HepG2 (cell line): ENCODE measurements around the gene HS6ST1. TPM values are rescaled to one million over a fixed set of nuclear protein-coding genes. Genes with fewer than 3 reads are reported as not detected.

Source experiments
- CEBPB ChIP-seq: IDR thresholded peaks from 2 replicates; pipeline ENCODE4 v1.6.1; 2011; ENCODE audit warnings: low read depth, low read length, improper control_type of control experiment, borderline replicate concordance
- DMAP1 ChIP-seq: IDR thresholded peaks from 2 replicates; pipeline ENCODE4 v1.6.1; 2016
- E2F5 ChIP-seq: sonication (generic); formaldehyde crosslinking; conservative IDR thresholded peaks from 2 replicates; pipeline ENCODE4 v1.4.0; 2020; ENCODE audit warnings: missing genetic modification reagents
- FOXP4 ChIP-seq: sonication (generic); formaldehyde crosslinking; IDR thresholded peaks from 2 replicates; pipeline ENCODE4 v1.4.0; 2020; ENCODE audit warnings: missing genetic modification reagents
- KAT7 ChIP-seq: IDR thresholded peaks from 2 replicates; pipeline ENCODE4 v1.6.1; 2018; ENCODE audit warnings: borderline replicate concordance, missing compliant biosample characterization
- MEIS1 ChIP-seq: sonication (generic); formaldehyde crosslinking; IDR thresholded peaks from 2 replicates; pipeline ENCODE4 v1.9.0; 2021; ENCODE audit warnings: mild to moderate bottlenecking, missing genetic modification reagents, moderate library complexity, borderline replicate concordance
- MIXL1 ChIP-seq: IDR thresholded peaks from 2 replicates; pipeline ENCODE4 v1.6.1; 2016
- REL ChIP-seq: sonication (generic); formaldehyde crosslinking; conservative IDR thresholded peaks from 2 replicates; pipeline ENCODE4 v1.8.0; 2022; ENCODE audit warnings: mild to moderate bottlenecking, missing genetic modification reagents, moderate library complexity
- SOX13 ChIP-seq, 3 experiments: fragments of 450-650 bp in 1 of 3; sonication (generic) in 1 of 3; formaldehyde crosslinking in 1 of 3; IDR thresholded peaks in 2 of 3; conservative IDR thresholded peaks in 1 of 3; 2 replicates each; pipeline versions ENCODE4 v1.5.0 to v1.6.1; 2016 to 2020; ENCODE audit warnings: antibody characterized with exemption in 1 of 3, mild to moderate bottlenecking in 1 of 3, missing compliant biosample characterization in 1 of 3, missing genetic modification reagents in 1 of 3, moderate library complexity in 1 of 3
- SP140L ChIP-seq: sonication (generic); formaldehyde crosslinking; IDR thresholded peaks from 2 replicates; pipeline ENCODE4 v1.4.0; 2020; ENCODE audit warnings: missing genetic modification reagents, borderline replicate concordance
- THAP9 ChIP-seq: sonication (generic); formaldehyde crosslinking; IDR thresholded peaks from 2 replicates; pipeline ENCODE4; 2020; ENCODE audit warnings: missing genetic modification reagents, mild to moderate bottlenecking, borderline replicate concordance
- ZBTB42 ChIP-seq: sonication (generic); formaldehyde crosslinking; IDR thresholded peaks from 2 replicates; pipeline ENCODE4 v1.5.0; 2020; ENCODE audit warnings: mild to moderate bottlenecking, missing genetic modification reagents
- ZC3H4 ChIP-seq: sonication (generic); formaldehyde crosslinking; IDR thresholded peaks from 2 replicates; pipeline ENCODE4 v1.4.0; 2020; ENCODE audit warnings: missing genetic modification reagents, borderline replicate concordance
- ZFY ChIP-seq: sonication (generic); formaldehyde crosslinking; IDR thresholded peaks from 2 replicates; pipeline ENCODE4 v1.4.0; 2020; ENCODE audit warnings: missing genetic modification reagents
- ZNF567 ChIP-seq: sonication (generic); formaldehyde crosslinking; IDR thresholded peaks from 2 replicates; pipeline ENCODE4 v1.8.1; 2023; ENCODE audit warnings: mild to moderate bottlenecking, missing genetic modification reagents, borderline replicate concordance
- ZNF766 ChIP-seq: sonication (generic); formaldehyde crosslinking; IDR thresholded peaks from 2 replicates; pipeline ENCODE4 v1.5.0; 2020; ENCODE audit warnings: missing genetic modification reagents, borderline replicate concordance
- polyA plus RNA-seq, 8 experiments: library from polyadenylated mRNA; depleted of rRNA in 3 of 8; stranded (reverse) in 7 of 8; unstranded in 1 of 8; fragments of >200 nt; fragmentation: Illumina TruSeq in 4 of 8; extraction: Trizol in 4 of 8; gene quantifications; 2 replicates each; pipeline versions ENCODE4 v1.2.1 to v1.2.3, GENCODE V29; 2011 to 2016; ENCODE audit warnings: low read depth in 4 of 8, missing spikeins in 1 of 8, mixed read lengths in 1 of 8; ENCODE audit not compliant: insufficient read depth in 1 of 8
- total RNA-seq, 5 experiments: library from RNA; depleted of rRNA; stranded (reverse); fragments of >200 nt; fragmentation: Illumina TruSeq; extraction: Trizol; gene quantifications; 2 replicates each; pipeline ENCODE4 v1.2.3, GENCODE V29; 2016; ENCODE audit warnings: low read depth in 1 of 5
- TF ChIP-seq, protein P1 (sequence below): IDR thresholded peaks from 2 replicates; pipeline ENCODE4 v1.6.1; 2016; ENCODE audit warnings: low read depth, missing genetic modification reagents, missing compliant biosample characterization

The HS6ST1 gene
- total and polyA plus RNA-seq, 2 of the 13 experiments (the other 11 are each of a cell fraction or from before 2014, with no cell fraction given) = 34.5 to 84.6 TPM

- TF ChIP-seq E2F5 (CRISPR knock-in tag) (no peak), DMAP1 (CRISPR knock-in tag) (peak; percentile 68), THAP9 (CRISPR knock-in tag) (no peak), SOX13 (IDR thresholded peaks at IDR 0.05) (no peak), SOX13 (CRISPR knock-in tag; conservative IDR thresholded peaks at IDR 0.05 in 1 of 2, IDR thresholded peaks at IDR 0.05 in 1 of 2) (peak in 1 of 2 experiments; percentile 50; a peak in 1 of 4 replicates), KAT7 (CRISPR knock-in tag) (no peak), FOXP4 (CRISPR knock-in tag) (no peak), CEBPB (no peak), SP140L (CRISPR knock-in tag) (0 out of 2 replicates have a peak, but pooled peaks have one; percentile 48), ZNF567 (CRISPR knock-in tag) (no peak), MIXL1 (CRISPR knock-in tag) (no peak), ZFY (CRISPR knock-in tag) (peak; percentile 68), ZNF766 (no peak), REL (no peak), ZC3H4 (CRISPR knock-in tag) (no peak), MEIS1 (no peak), ZBTB42 (CRISPR knock-in tag) (no peak)
- TF ChIP-seq, protein P1, sequence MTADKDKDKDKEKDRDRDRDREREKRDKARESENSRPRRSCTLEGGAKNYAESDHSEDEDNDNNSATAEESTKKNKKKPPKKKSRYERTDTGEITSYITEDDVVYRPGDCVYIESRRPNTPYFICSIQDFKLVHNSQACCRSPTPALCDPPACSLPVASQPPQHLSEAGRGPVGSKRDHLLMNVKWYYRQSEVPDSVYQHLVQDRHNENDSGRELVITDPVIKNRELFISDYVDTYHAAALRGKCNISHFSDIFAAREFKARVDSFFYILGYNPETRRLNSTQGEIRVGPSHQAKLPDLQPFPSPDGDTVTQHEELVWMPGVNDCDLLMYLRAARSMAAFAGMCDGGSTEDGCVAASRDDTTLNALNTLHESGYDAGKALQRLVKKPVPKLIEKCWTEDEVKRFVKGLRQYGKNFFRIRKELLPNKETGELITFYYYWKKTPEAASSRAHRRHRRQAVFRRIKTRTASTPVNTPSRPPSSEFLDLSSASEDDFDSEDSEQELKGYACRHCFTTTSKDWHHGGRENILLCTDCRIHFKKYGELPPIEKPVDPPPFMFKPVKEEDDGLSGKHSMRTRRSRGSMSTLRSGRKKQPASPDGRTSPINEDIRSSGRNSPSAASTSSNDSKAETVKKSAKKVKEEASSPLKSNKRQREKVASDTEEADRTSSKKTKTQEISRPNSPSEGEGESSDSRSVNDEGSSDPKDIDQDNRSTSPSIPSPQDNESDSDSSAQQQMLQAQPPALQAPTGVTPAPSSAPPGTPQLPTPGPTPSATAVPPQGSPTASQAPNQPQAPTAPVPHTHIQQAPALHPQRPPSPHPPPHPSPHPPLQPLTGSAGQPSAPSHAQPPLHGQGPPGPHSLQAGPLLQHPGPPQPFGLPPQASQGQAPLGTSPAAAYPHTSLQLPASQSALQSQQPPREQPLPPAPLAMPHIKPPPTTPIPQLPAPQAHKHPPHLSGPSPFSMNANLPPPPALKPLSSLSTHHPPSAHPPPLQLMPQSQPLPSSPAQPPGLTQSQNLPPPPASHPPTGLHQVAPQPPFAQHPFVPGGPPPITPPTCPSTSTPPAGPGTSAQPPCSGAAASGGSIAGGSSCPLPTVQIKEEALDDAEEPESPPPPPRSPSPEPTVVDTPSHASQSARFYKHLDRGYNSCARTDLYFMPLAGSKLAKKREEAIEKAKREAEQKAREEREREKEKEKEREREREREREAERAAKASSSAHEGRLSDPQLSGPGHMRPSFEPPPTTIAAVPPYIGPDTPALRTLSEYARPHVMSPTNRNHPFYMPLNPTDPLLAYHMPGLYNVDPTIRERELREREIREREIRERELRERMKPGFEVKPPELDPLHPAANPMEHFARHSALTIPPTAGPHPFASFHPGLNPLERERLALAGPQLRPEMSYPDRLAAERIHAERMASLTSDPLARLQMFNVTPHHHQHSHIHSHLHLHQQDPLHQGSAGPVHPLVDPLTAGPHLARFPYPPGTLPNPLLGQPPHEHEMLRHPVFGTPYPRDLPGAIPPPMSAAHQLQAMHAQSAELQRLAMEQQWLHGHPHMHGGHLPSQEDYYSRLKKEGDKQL (CRISPR knock-in tag) = no peak
Observed at GRCh38 chr2:128321784-128322714, 3.4 kb upstream of the HS6ST1 start (continued).
